NAMALWA (cell line): ENCODE measurements around the gene APC.

Source experiments
- DNase-seq: peaks from one replicate; pipeline ENCODE4 v3.0.0-alpha.2; 2015; ENCODE audit warnings: low spot score

Gene APC

GRCh38 chr5:112787261-112787660, 49.6 kb downstream of the APC start:
- no peak for DNase-seq

- no peak for DNase-seq
Measured at GRCh38 chr5:112787896-112788295, 50.2 kb downstream of the APC start.

GRCh38 chr5:112793201-112793600, 55.5 kb downstream of the APC start:
- DNase-seq = no peak

GRCh38 chr5:112794410-112794809, 56.7 kb downstream of the APC start:
- DNase-seq = no peak

GRCh38 chr5:112795342-112795741, 57.7 kb downstream of the APC start:
- DNase-seq = no peak

GRCh38 chr5:112795944-112796678, 58.4 kb downstream of the APC start:
- DNase-seq = peak; percentile 56

GRCh38 chr5:112799661-112800060, 62.0 kb downstream of the APC start:
- DNase-seq = no peak

GRCh38 chr5:112800891-112801290, 63.2 kb downstream of the APC start:
- DNase-seq = no peak

- no peak for DNase-seq
Measured at GRCh38 chr5:112811023-112811422, 73.3 kb downstream of the APC start.

- no peak for DNase-seq
Measured at GRCh38 chr5:112812549-112812948, 74.9 kb downstream of the APC start.

- DNase-seq = no peak
Measured at GRCh38 chr5:112820246-112820645, 82.6 kb downstream of the APC start.

GRCh38 chr5:112822456-112822855, 84.8 kb downstream of the APC start:
- DNase-seq = no peak

GRCh38 chr5:112823181-112823580, 85.5 kb downstream of the APC start:
- DNase-seq = no peak

GRCh38 chr5:112823656-112824055, 86.0 kb downstream of the APC start:
- no peak for DNase-seq

GRCh38 chr5:112824197-112824596, 86.5 kb downstream of the APC start:
- DNase-seq = no peak

GRCh38 chr5:112830378-112830777, 92.7 kb downstream of the APC start:
- no peak for DNase-seq

- DNase-seq = no peak
Measured at GRCh38 chr5:112833971-112834370, 96.3 kb downstream of the APC start.

- no peak for DNase-seq
Measured at GRCh38 chr5:112844489-112844888, 106.8 kb downstream of the APC start.

GRCh38 chr5:112846556-112846955, 108.9 kb downstream of the APC start:
- DNase-seq = no peak

- DNase-seq = no peak
Measured at GRCh38 chr5:112847306-112847705, 109.6 kb downstream of the APC start.

- DNase-seq = peak; percentile 87
Measured at GRCh38 chr5:112848116-112848811, 110.6 kb downstream of the APC start.

- DNase-seq = no peak
Measured at GRCh38 chr5:112849912-112850311, 112.2 kb downstream of the APC start.

- no peak for DNase-seq
Measured at GRCh38 chr5:112854651-112855050, 117.0 kb downstream of the APC start.

- DNase-seq = no peak
Measured at GRCh38 chr5:112857866-112858265, 120.2 kb downstream of the APC start.
